HL-60 (cell line): Measurements from ENCODE around the gene CAV1.

Experiments
- CTCF ChIP-seq: IDR thresholded peaks from one replicate; pipeline ENCODE4 v1.5.1; 2011; ENCODE audit warnings: low read length, control low read depth, inconsistent platforms; ENCODE audit not compliant: insufficient read depth
- GABPA ChIP-seq: IDR thresholded peaks from 2 replicates; pipeline ENCODE4 v1.6.1; 2012; ENCODE audit warnings: low read depth
- POLR2AphosphoS5 ChIP-seq: IDR thresholded peaks from 2 replicates; pipeline ENCODE4 v1.6.1; 2012; ENCODE audit warnings: low read depth
- SPI1 ChIP-seq: IDR thresholded peaks from 2 replicates; pipeline ENCODE4 v1.6.1; 2012; ENCODE audit warnings: low read depth, mild to moderate bottlenecking, borderline replicate concordance
- TF ChIP-seq, protein P1 (sequence below): IDR thresholded peaks from 2 replicates; pipeline ENCODE4 v1.6.1; 2012; ENCODE audit warnings: low read depth; ENCODE audit not compliant: insufficient replicate concordance

DNA sequence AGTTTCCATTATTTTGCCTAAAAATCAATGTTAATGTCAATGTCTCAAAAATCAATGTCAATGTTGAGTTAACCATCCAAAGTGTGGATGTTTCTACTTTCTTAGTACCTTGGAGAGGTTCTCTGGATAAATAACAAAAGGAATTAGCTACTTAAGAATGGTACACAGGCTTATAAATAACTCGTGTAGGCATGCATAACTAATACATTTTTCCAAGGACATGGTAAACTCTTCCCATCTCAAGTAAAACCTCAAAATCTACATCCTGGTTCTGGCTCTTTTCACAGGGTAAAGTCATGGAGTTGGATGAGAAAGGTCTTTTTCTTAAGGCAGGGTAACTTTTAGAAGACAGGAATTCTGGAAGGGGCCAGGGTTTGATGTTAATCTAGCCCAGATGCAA, 59.9 kb downstream of the CAV1 start:
- TF ChIP-seq CTCF (no peak), POLR2AphosphoS5 (no peak), GABPA (no peak), SPI1 (no peak)
- TF ChIP-seq, protein P1, sequence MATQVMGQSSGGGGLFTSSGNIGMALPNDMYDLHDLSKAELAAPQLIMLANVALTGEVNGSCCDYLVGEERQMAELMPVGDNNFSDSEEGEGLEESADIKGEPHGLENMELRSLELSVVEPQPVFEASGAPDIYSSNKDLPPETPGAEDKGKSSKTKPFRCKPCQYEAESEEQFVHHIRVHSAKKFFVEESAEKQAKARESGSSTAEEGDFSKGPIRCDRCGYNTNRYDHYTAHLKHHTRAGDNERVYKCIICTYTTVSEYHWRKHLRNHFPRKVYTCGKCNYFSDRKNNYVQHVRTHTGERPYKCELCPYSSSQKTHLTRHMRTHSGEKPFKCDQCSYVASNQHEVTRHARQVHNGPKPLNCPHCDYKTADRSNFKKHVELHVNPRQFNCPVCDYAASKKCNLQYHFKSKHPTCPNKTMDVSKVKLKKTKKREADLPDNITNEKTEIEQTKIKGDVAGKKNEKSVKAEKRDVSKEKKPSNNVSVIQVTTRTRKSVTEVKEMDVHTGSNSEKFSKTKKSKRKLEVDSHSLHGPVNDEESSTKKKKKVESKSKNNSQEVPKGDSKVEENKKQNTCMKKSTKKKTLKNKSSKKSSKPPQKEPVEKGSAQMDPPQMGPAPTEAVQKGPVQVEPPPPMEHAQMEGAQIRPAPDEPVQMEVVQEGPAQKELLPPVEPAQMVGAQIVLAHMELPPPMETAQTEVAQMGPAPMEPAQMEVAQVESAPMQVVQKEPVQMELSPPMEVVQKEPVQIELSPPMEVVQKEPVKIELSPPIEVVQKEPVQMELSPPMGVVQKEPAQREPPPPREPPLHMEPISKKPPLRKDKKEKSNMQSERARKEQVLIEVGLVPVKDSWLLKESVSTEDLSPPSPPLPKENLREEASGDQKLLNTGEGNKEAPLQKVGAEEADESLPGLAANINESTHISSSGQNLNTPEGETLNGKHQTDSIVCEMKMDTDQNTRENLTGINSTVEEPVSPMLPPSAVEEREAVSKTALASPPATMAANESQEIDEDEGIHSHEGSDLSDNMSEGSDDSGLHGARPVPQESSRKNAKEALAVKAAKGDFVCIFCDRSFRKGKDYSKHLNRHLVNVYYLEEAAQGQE = no peak
